Panc1 (cell line): Measurements from ENCODE around the gene FBLN1. TPM values are rescaled to one million over a fixed set of nuclear protein-coding genes. Genes with fewer than 3 reads are reported as not detected.
"Not testable (repeated sequence)": the region's sequence is repeated elsewhere in the genome, so short reads cannot be mapped to it uniquely, and the experiment has no call there.

Experiments
- ATAC-seq: fragments of 200-7000 bp; cut with Tn5 transposase; 2 replicates; pipeline ENCODE4 v1.9.1; 2020; ENCODE audit warnings: mild to moderate bottlenecking, moderate library complexity
- BruUV-seq: library from RNA; stranded (reverse); fragments of 400-500 nt; replicated peaks from 2 replicates; lab custom pipeline; 2021; lab: Mats Ljungman, UMichigan
- CTCF ChIA-PET: fragments of 300-600 bp; sonication (Branson Sonifier 250); formaldehyde crosslinking; loops from one replicate; lab custom pipeline; 2022; ENCODE audit warnings: antibody characterized with exemption; lab: Charles Lee
- POLR2A ChIA-PET: fragments of 300-600 bp; sonication (Branson Sonifier 250); formaldehyde crosslinking; loops from one replicate; lab custom pipeline; 2022; ENCODE audit warnings: antibody characterized with exemption; lab: Charles Lee
- DNase-seq: peaks from one replicate; pipeline ENCODE4 v3.0.0-alpha.2; 2010; ENCODE audit warnings: low read depth, low spot score
- H3K27ac ChIP-seq: 2 replicates; pipeline ENCODE4 v1.5.1; 2011; ENCODE audit warnings: mild to moderate bottlenecking, low read length, inconsistent platforms
- H3K27me3 ChIP-seq: fragments of 200-500 bp; sonication (Bioruptor generic); 2 replicates; pipeline ENCODE4 v1.6.0; 2014; ENCODE audit warnings: low read length, inconsistent platforms; ENCODE audit not compliant: control insufficient read depth, insufficient read depth
- H3K36me3 ChIP-seq: fragments of 200-500 bp; sonication (Bioruptor generic); 2 replicates; pipeline ENCODE4 v1.5.1; 2014; ENCODE audit warnings: inconsistent platforms, mild to moderate bottlenecking, low read length, moderate library complexity; ENCODE audit not compliant: control insufficient read depth, insufficient read depth
- H3K4me1 ChIP-seq: 2 replicates; pipeline ENCODE4 v1.5.1; 2011; ENCODE audit warnings: inconsistent platforms, mild to moderate bottlenecking, low read length, moderate library complexity; ENCODE audit not compliant: control insufficient read depth, insufficient read depth
- H3K4me3 ChIP-seq, 2 experiments: 2 replicates each; pipeline ENCODE4 v1.5.1; 2011 to 2012; ENCODE audit warnings: low read depth in 2 of 2, low read length in 2 of 2, mild to moderate bottlenecking in 2 of 2, inconsistent platforms in 1 of 2, moderate library complexity in 1 of 2
- H3K9me3 ChIP-seq: fragments of 200-500 bp; sonication (Bioruptor generic); 2 replicates; pipeline ENCODE4 v1.5.1; 2014; ENCODE audit warnings: low read depth, mild to moderate bottlenecking, inconsistent platforms, low read length, moderate library complexity; ENCODE audit not compliant: control insufficient read depth, insufficient read depth
- CTCF ChIP-seq: fragments of 450-650 bp; IDR thresholded peaks from 2 replicates; pipeline ENCODE4 v1.5.1; 2017; ENCODE audit warnings: mild to moderate bottlenecking
- POLR2AphosphoS5 ChIP-seq: IDR thresholded peaks from 2 replicates; pipeline ENCODE4 v1.6.1; 2012; ENCODE audit warnings: mild to moderate bottlenecking, low read depth, low read length, moderate library complexity
- SIN3A ChIP-seq: IDR thresholded peaks from 2 replicates; pipeline ENCODE4 v1.6.1; 2012; ENCODE audit warnings: low read depth, mild to moderate bottlenecking, low read length, moderate library complexity, borderline replicate concordance; ENCODE audit not compliant: insufficient read depth
- TCF7L2 ChIP-seq: IDR thresholded peaks from 2 replicates; pipeline ENCODE4 v1.6.1; 2011; ENCODE audit warnings: mild to moderate bottlenecking, low read depth, low read length, inconsistent platforms
- in situ Hi-C: cut with HindIII; loops from 2 replicates; pipeline ENCODE4 v1.10.0; 2016; ENCODE audit warnings: low sequenced_read_pairs, low pct_unique_long_range_greater_than_20kb
- intact Hi-C: fragments of 100-400 bp; cut with micrococcal nuclease; formaldehyde crosslinking; loops from one replicate; pipeline ENCODE4 v1.10.0; 2022; ENCODE audit not compliant: unreplicated experiment
- total RNA-seq: library from RNA; stranded (reverse); gene quantifications from one replicate; pipeline ENCODE4 v1.2.1, GENCODE V29; 2021; ENCODE audit not compliant: unreplicated experiment
- TF ChIP-seq, protein P1 (sequence below), 2 experiments: IDR thresholded peaks; 2 replicates each; pipeline ENCODE4 v1.6.1; 2011 to 2012; ENCODE audit warnings: low read depth in 2 of 2, control low read depth in 1 of 2, low read length in 1 of 2, mild to moderate bottlenecking in 1 of 2, moderate library complexity in 1 of 2; ENCODE audit not compliant: insufficient read depth in 1 of 2

FBLN1 gene
- total RNA-seq, 1 experiment from 2014 or later, result 143 TPM

GRCh38 chr22:45542736-45543135 lies 40.1 kb downstream of the FBLN1 start:
- H3K9me3 ChIP-seq, H3K27me3 ChIP-seq, H3K27ac ChIP-seq, in situ Hi-C loops, H3K4me3 ChIP-seq, DNase-seq, H3K36me3 ChIP-seq, POLR2A ChIA-PET, BruUV-seq, H3K4me1 ChIP-seq, intact Hi-C loops, CTCF ChIA-PET, ATAC-seq: not testable (repeated sequence)

DNA sequence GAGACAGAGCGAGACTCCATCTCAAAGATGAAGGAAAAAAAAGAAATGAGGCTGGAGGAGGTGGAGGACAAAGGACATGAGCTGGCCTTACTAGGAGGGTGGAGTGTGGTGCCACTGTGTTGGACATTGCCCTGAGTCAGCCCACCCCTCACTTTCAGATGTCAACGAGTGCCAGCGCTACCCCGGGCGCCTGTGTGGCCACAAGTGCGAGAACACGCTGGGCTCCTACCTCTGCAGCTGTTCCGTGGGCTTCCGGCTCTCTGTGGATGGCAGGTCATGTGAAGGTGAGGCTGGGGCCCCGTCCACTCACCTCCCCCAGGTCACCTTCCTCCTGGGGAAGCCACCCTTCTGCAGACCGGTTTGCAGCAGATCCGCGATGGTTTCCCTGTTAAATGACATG lies 40.6 kb downstream of the FBLN1 start:
- ChIA-PET CTCF (no interaction called here), POLR2A (no interaction called here)
- Histone ChIP-seq H3K4me3 (no peak overlapping the region), H3K4me1 (no peaks in the 10 kb centered on the region), H3K27ac (no peak overlapping the region), H3K36me3 (no peaks in the 10 kb centered on the region), H3K9me3 (no peaks in the 10 kb centered on the region), H3K27me3 (no peaks in the 10 kb centered on the region)
- DNase-seq (no peak), ATAC-seq (no peak)
- intact Hi-C loops, result no loop called here
- in situ Hi-C loops, result no loop called here
- TF ChIP-seq, protein P1, sequence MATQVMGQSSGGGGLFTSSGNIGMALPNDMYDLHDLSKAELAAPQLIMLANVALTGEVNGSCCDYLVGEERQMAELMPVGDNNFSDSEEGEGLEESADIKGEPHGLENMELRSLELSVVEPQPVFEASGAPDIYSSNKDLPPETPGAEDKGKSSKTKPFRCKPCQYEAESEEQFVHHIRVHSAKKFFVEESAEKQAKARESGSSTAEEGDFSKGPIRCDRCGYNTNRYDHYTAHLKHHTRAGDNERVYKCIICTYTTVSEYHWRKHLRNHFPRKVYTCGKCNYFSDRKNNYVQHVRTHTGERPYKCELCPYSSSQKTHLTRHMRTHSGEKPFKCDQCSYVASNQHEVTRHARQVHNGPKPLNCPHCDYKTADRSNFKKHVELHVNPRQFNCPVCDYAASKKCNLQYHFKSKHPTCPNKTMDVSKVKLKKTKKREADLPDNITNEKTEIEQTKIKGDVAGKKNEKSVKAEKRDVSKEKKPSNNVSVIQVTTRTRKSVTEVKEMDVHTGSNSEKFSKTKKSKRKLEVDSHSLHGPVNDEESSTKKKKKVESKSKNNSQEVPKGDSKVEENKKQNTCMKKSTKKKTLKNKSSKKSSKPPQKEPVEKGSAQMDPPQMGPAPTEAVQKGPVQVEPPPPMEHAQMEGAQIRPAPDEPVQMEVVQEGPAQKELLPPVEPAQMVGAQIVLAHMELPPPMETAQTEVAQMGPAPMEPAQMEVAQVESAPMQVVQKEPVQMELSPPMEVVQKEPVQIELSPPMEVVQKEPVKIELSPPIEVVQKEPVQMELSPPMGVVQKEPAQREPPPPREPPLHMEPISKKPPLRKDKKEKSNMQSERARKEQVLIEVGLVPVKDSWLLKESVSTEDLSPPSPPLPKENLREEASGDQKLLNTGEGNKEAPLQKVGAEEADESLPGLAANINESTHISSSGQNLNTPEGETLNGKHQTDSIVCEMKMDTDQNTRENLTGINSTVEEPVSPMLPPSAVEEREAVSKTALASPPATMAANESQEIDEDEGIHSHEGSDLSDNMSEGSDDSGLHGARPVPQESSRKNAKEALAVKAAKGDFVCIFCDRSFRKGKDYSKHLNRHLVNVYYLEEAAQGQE (IDR thresholded peaks at IDR 0.05; ENCODE audit: insufficient read depth in 1 of 2, low read depth in 2 of 2, low read length in 1 of 2), result no peak
- TF ChIP-seq SIN3A (no peak), CTCF (no peak), TCF7L2 (no peak), POLR2AphosphoS5 (no peak)
- BruUV-seq, result no TSS peak

GRCh38 chr22:45544588-45545170 lies 42.0 kb downstream of the FBLN1 start:
- BruUV-seq, result no TSS peak
- Histone ChIP-seq H3K27me3 (no peaks in the 10 kb centered on the region), H3K4me1 (no peaks in the 10 kb centered on the region), H3K4me3 (no peak overlapping the region), H3K27ac (no peak overlapping the region), H3K9me3 (no peaks in the 10 kb centered on the region), H3K36me3 (no peaks in the 10 kb centered on the region)
- in situ Hi-C loops, result no loop called here
- no peak for ATAC-seq
- POLR2A ChIA-PET, result no interaction called here
- CTCF ChIA-PET, result no interaction called here
- TF ChIP-seq POLR2AphosphoS5, result no peak
- no peak for TF ChIP-seq TCF7L2
- TF ChIP-seq, protein P1 (IDR thresholded peaks at IDR 0.05; ENCODE audit: insufficient read depth in 1 of 2, low read depth in 2 of 2, low read length in 1 of 2), result no peak
- no peak for TF ChIP-seq SIN3A
- no peak for TF ChIP-seq CTCF
- intact Hi-C loops, result no loop called here
- no peak for DNase-seq
